Measurements from ENCODE around the gene MSANTD7. TPM values are rescaled to one million over a fixed set of nuclear protein-coding genes. Genes with fewer than 3 reads are reported as not detected.

MSANTD7 gene
- total RNA-seq, 2 donors from 2014 or later: 14.6 to 15.6 TPM

GRCh38 chr10:14839305-14839695, 1.2 kb downstream of the MSANTD7 start:
- Mint-ChIP-seq H3K36me3 (ENCODE audit: low read depth) (peaks cover 40% of the 10 kb centered on the region), H3K9me3 (no peaks in the 10 kb centered on the region), H3K4me1 (peaks cover 19% of the 10 kb centered on the region), H3K4me3 (peak overlapping the region; percentile 92), H3K27ac (peak overlapping the region; percentile 97), H3K27me3 (ENCODE audit: insufficient read depth) (no peaks in the 10 kb centered on the region)
- H3K4me3 ChIP-seq (ENCODE audit: low read length): peak overlapping the region; percentile 94
- H3K27me3 ChIP-seq (ENCODE audit: control insufficient read depth, insufficient read depth, low read length, poor library complexity, severe bottlenecking): no peaks in the 10 kb centered on the region
- H3K9me3 ChIP-seq (ENCODE audit: control insufficient read depth, low read length): no peaks in the 10 kb centered on the region
- no peaks in the 10 kb centered on the region for H3K4me1 ChIP-seq (ENCODE audit: control insufficient read depth, insufficient read depth, low read length)
- no peak overlapping the region for H3K27ac ChIP-seq (ENCODE audit: low read depth, low read length)
- no peak for DNase-seq
- H3K36me3 ChIP-seq (ENCODE audit: control insufficient read depth, insufficient read depth, low read length): peaks cover 43% of the 10 kb centered on the region
- TF ChIP-seq CTCF (conservative IDR thresholded peaks at IDR 0.05): no peak
- peak overlapping the region; percentile 94 for H3K9ac ChIP-seq (ENCODE audit: extremely low read depth, low read length, poor library complexity, severe bottlenecking)
- 23 to 26% methylated on average over 14 of the region's 14 CpGs for WGBS, 2 experiments (ENCODE audit: insufficient coverage in 1 of 2, insufficient read length in 1 of 2)

GRCh38 chr10:14840178-14840577, 2.1 kb downstream of the MSANTD7 start:
- WGBS, 2 experiments (ENCODE audit: insufficient coverage in 1 of 2, insufficient read length in 1 of 2): 88 to 93% methylated on average over 1 to 2 of the region's 2 CpGs
- Histone ChIP-seq H3K27me3 (ENCODE audit: control insufficient read depth, insufficient read depth, low read length, poor library complexity, severe bottlenecking) (no peaks in the 10 kb centered on the region), H3K9ac (ENCODE audit: extremely low read depth, low read length, poor library complexity, severe bottlenecking) (peak overlapping the region; percentile 94), H3K4me1 (ENCODE audit: control insufficient read depth, insufficient read depth, low read length) (no peaks in the 10 kb centered on the region), H3K9me3 (ENCODE audit: control insufficient read depth, low read length) (no peaks in the 10 kb centered on the region), H3K4me3 (ENCODE audit: low read length) (no peak overlapping the region), H3K36me3 (ENCODE audit: control insufficient read depth, insufficient read depth, low read length) (peaks cover 51% of the 10 kb centered on the region), H3K27ac (ENCODE audit: low read depth, low read length) (no peak overlapping the region)
- H3K27ac Mint-ChIP-seq: no peak overlapping the region
- H3K4me1 Mint-ChIP-seq: peaks cover 12% of the 10 kb centered on the region
- no peak for TF ChIP-seq CTCF (conservative IDR thresholded peaks at IDR 0.05)
- no peaks in the 10 kb centered on the region for H3K27me3 Mint-ChIP-seq (ENCODE audit: insufficient read depth)
- peaks cover 48% of the 10 kb centered on the region for H3K36me3 Mint-ChIP-seq (ENCODE audit: low read depth)
- no peak overlapping the region for H3K4me3 Mint-ChIP-seq
- DNase-seq: no peak
- H3K9me3 Mint-ChIP-seq: no peaks in the 10 kb centered on the region

- peaks cover 49% of the 10 kb centered on the region for H3K36me3 Mint-ChIP-seq (ENCODE audit: low read depth)
- 95 to 98% methylated on average over 13 to 15 of the region's 15 CpGs for WGBS, 2 experiments (ENCODE audit: insufficient coverage in 1 of 2, insufficient read length in 1 of 2)
- Histone ChIP-seq H3K36me3 (ENCODE audit: control insufficient read depth, insufficient read depth, low read length) (peaks cover 59% of the 10 kb centered on the region), H3K9ac (ENCODE audit: extremely low read depth, low read length, poor library complexity, severe bottlenecking) (no peak overlapping the region), H3K4me1 (ENCODE audit: control insufficient read depth, insufficient read depth, low read length) (no peaks in the 10 kb centered on the region), H3K4me3 (ENCODE audit: low read length) (no peak overlapping the region), H3K9me3 (ENCODE audit: control insufficient read depth, low read length) (no peaks in the 10 kb centered on the region), H3K27ac (ENCODE audit: low read depth, low read length) (no peak overlapping the region), H3K27me3 (ENCODE audit: control insufficient read depth, insufficient read depth, low read length, poor library complexity, severe bottlenecking) (no peaks in the 10 kb centered on the region)
- H3K27ac Mint-ChIP-seq: no peak overlapping the region
- H3K27me3 Mint-ChIP-seq (ENCODE audit: insufficient read depth): no peaks in the 10 kb centered on the region
- no peak for DNase-seq
- H3K4me3 Mint-ChIP-seq: no peak overlapping the region
- no peak for TF ChIP-seq CTCF (conservative IDR thresholded peaks at IDR 0.05)
- H3K4me1 Mint-ChIP-seq: peaks cover 4% of the 10 kb centered on the region
- no peaks in the 10 kb centered on the region for H3K9me3 Mint-ChIP-seq
These were observed 5.4 kb downstream of the MSANTD7 start for GRCh38 chr10:14843327-14843988.
